ENCODE results near the gene HOOK2. TPM values are rescaled to one million over a fixed set of nuclear protein-coding genes. Genes with fewer than 3 reads are reported as not detected.

The HOOK2 gene
- total and polyA plus RNA-seq, 4 donors = 39.8 to 67.4 (median 50.6) TPM

DNA sequence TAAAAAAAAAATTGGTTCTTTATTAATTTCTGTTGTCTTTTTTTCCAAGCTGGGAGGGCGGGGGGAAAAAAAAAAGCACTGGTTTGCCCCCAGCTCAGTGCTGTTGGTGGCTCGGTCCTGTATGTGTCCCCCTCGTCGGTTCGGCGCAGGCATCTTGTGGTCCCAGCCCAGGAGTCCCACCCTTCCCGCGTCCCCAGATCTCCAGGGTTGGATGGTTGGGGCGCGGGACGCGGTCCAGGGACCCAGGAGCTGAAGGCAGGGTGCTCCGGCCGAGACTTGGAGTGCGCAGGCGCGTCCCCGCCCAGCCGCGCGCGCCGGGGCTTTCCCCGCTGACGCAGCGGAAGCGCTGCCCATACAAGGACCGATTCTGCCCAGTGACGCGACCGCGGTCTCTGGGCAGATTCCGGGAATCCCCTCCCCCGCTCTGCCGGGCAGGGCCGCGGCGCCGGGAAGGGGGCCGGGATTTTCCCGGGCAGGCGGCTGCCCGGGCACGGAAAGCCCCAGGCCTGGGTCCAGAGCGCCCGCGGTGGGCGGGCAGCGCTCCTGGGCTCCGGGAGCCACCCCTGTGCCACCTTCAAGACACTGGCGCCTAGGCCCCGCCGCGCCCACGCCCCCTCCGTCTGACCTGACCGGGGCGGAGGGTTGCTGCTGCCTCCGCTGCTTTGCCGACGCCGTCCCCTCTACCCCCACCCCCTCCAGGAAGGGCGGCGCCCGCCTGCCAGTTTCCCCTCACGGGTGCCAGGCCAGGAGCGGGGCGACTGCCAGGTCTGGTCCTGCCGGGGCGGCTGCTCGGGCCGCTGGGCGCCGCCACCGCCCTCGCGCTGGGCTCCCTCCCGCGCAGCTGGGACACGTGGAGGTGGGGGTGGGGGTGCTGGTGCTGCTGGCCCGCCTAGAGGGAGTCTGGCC, 18.2 kb upstream of the HOOK2 start:
- ATAC-seq (ENCODE audit: insufficient read depth, low FRiP score) (peak; percentile 32), DNase-seq (peak; percentile 95 to 96 (median 96))
- H3K4me1 ChIP-seq (ENCODE audit: control insufficient read depth in 5 of 5, insufficient read depth in 5 of 5, low read length in 5 of 5) = peaks cover 0 to 46% (median 14%) of the 10 kb centered on the region in 5 donors
- peak overlapping the region; percentile 63 to 71 for H3K9ac ChIP-seq (ENCODE audit: insufficient read depth in 1 of 2, low read length in 2 of 2)
- TF ChIP-seq, protein P1, sequence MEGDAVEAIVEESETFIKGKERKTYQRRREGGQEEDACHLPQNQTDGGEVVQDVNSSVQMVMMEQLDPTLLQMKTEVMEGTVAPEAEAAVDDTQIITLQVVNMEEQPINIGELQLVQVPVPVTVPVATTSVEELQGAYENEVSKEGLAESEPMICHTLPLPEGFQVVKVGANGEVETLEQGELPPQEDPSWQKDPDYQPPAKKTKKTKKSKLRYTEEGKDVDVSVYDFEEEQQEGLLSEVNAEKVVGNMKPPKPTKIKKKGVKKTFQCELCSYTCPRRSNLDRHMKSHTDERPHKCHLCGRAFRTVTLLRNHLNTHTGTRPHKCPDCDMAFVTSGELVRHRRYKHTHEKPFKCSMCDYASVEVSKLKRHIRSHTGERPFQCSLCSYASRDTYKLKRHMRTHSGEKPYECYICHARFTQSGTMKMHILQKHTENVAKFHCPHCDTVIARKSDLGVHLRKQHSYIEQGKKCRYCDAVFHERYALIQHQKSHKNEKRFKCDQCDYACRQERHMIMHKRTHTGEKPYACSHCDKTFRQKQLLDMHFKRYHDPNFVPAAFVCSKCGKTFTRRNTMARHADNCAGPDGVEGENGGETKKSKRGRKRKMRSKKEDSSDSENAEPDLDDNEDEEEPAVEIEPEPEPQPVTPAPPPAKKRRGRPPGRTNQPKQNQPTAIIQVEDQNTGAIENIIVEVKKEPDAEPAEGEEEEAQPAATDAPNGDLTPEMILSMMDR (IDR thresholded peaks at IDR 0.05; ENCODE audit: control extremely low read depth, extremely low read depth) = no peak
- H3K27ac ChIP-seq (ENCODE audit: low read depth in 1 of 2, low read length in 1 of 2) = peak overlapping the region; percentile 98 to 100
- WGBS, 2 donors = 0 to 1% methylated on average over 51 to 81 of the region's 81 CpGs
- H3K27me3 ChIP-seq (ENCODE audit: control insufficient read depth in 3 of 3, insufficient read depth in 3 of 3, low read length in 2 of 3) = no peaks in the 10 kb centered on the region
- peaks cover 0 to 4% (median 0%) of the 10 kb centered on the region in 4 donors for H3K36me3 ChIP-seq (ENCODE audit: control insufficient read depth in 4 of 4, insufficient read depth in 4 of 4, low read length in 4 of 4)
- H3K4me3 ChIP-seq = peak overlapping the region; percentile 69
- no peaks in the 10 kb centered on the region for H3K9me3 ChIP-seq (ENCODE audit: control insufficient read depth in 4 of 4, insufficient read depth in 3 of 4, low read length in 3 of 4)

- TF ChIP-seq, protein P1 (IDR thresholded peaks at IDR 0.05; ENCODE audit: control extremely low read depth, extremely low read depth) = no peak
- WGBS, 2 donors = 0% methylated on average over 19 to 22 of the region's 22 CpGs
- Histone ChIP-seq H3K9ac (ENCODE audit: insufficient read depth in 1 of 2, low read length in 2 of 2) (peak overlapping the region; percentile 63 to 85), H3K4me3 (peak overlapping the region; percentile 95), H3K27me3 (ENCODE audit: control insufficient read depth in 3 of 3, insufficient read depth in 3 of 3, low read length in 2 of 3) (no peaks in the 10 kb centered on the region), H3K36me3 (ENCODE audit: control insufficient read depth in 4 of 4, insufficient read depth in 4 of 4, low read length in 4 of 4) (peaks cover 0 to 4% (median 0%) of the 10 kb centered on the region in 4 donors), H3K27ac (ENCODE audit: low read depth in 1 of 2, low read length in 1 of 2) (peak overlapping the region; percentile 98 to 100), H3K4me1 (ENCODE audit: control insufficient read depth in 5 of 5, insufficient read depth in 5 of 5, low read length in 5 of 5) (peaks cover 0 to 52% (median 21%) of the 10 kb centered on the region in 5 donors), H3K9me3 (ENCODE audit: control insufficient read depth in 4 of 4, insufficient read depth in 3 of 4, low read length in 3 of 4) (no peaks in the 10 kb centered on the region)
- ATAC-seq (ENCODE audit: insufficient read depth, low FRiP score) = no peak
- no peak for DNase-seq
These were observed 17.5 kb upstream of the HOOK2 start for GRCh38 chr19:12792853-12793289.

- Histone ChIP-seq H3K4me3 (peak overlapping the region; percentile 95), H3K4me1 (ENCODE audit: control insufficient read depth in 5 of 5, insufficient read depth in 5 of 5, low read length in 5 of 5) (peaks cover 0 to 58% (median 21%) of the 10 kb centered on the region in 5 donors), H3K27ac (ENCODE audit: low read depth in 1 of 2, low read length in 1 of 2) (peak overlapping the region; percentile 98 to 100), H3K27me3 (ENCODE audit: control insufficient read depth in 3 of 3, insufficient read depth in 3 of 3, low read length in 2 of 3) (no peaks in the 10 kb centered on the region), H3K36me3 (ENCODE audit: control insufficient read depth in 4 of 4, insufficient read depth in 4 of 4, low read length in 4 of 4) (peaks cover 0 to 4% (median 0%) of the 10 kb centered on the region in 4 donors), H3K9ac (ENCODE audit: insufficient read depth in 1 of 2, low read length in 2 of 2) (peak overlapping the region; percentile 63 to 85), H3K9me3 (ENCODE audit: control insufficient read depth in 4 of 4, insufficient read depth in 3 of 4, low read length in 3 of 4) (no peaks in the 10 kb centered on the region)
- no peak for ATAC-seq (ENCODE audit: insufficient read depth, low FRiP score)
- TF ChIP-seq, protein P1 (IDR thresholded peaks at IDR 0.05; ENCODE audit: control extremely low read depth, extremely low read depth) = no peak
- peak; percentile 72 to 77 (median 76) for DNase-seq
- 0% methylated on average over 73 to 84 of the region's 84 CpGs for WGBS, 2 donors
These were observed 16.9 kb upstream of the HOOK2 start for GRCh38 chr19:12792051-12792852.

Data from lung (tissue), 12 donors.